HepG2 (cell line): ENCODE data around the gene ZNF106. TPM values are rescaled to one million over a fixed set of nuclear protein-coding genes. Genes with fewer than 3 reads are reported as not detected.

Experiments
- AGO1 ChIP-seq: fragments of 200-400 bp; formaldehyde crosslinking; IDR thresholded peaks from 2 replicates; pipeline ENCODE4 v1.6.1; 2017; ENCODE audit warnings: mild to moderate bottlenecking, low read depth, low read length, moderate library complexity; ENCODE audit not compliant: poor library complexity, severe bottlenecking
- CBFB ChIP-seq: sonication (generic); formaldehyde crosslinking; IDR thresholded peaks from 2 replicates; pipeline ENCODE4 v1.4.0; 2020; ENCODE audit warnings: missing genetic modification reagents
- EEA1 ChIP-seq: sonication (generic); formaldehyde crosslinking; IDR thresholded peaks from 2 replicates; pipeline ENCODE4 v1.5.1; 2020; ENCODE audit warnings: mild to moderate bottlenecking, missing genetic modification reagents, borderline replicate concordance
- FOXM1 ChIP-seq: sonication (generic); formaldehyde crosslinking; IDR thresholded peaks from 2 replicates; pipeline ENCODE4 v1.5.0; 2020; ENCODE audit warnings: missing genetic modification reagents
- HNRNPLL ChIP-seq: fragments of 200-400 bp; formaldehyde crosslinking; IDR thresholded peaks from 2 replicates; pipeline ENCODE4 v1.6.1; 2017; ENCODE audit warnings: mild to moderate bottlenecking, low read depth, low read length; ENCODE audit not compliant: poor library complexity, severe bottlenecking
- IKZF1 ChIP-seq: fragments of 450-650 bp; IDR thresholded peaks from 2 replicates; pipeline ENCODE4 v1.7.1; 2016
- RFX3 ChIP-seq: IDR thresholded peaks from 2 replicates; pipeline ENCODE4 v1.6.1; 2016; ENCODE audit warnings: missing biosample characterization, missing genetic modification reagents
- SOX13 ChIP-seq, 3 experiments: fragments of 450-650 bp in 1 of 3; sonication (generic) in 1 of 3; formaldehyde crosslinking in 1 of 3; IDR thresholded peaks in 2 of 3; conservative IDR thresholded peaks in 1 of 3; 2 replicates each; pipeline versions ENCODE4 v1.5.0 to v1.6.1; 2016 to 2020; ENCODE audit warnings: antibody characterized with exemption in 1 of 3, mild to moderate bottlenecking in 1 of 3, missing compliant biosample characterization in 1 of 3, missing genetic modification reagents in 1 of 3, moderate library complexity in 1 of 3
- SOX6 ChIP-seq, 2 experiments: fragments of 450-650 bp in 1 of 2; sonication (generic) in 1 of 2; formaldehyde crosslinking in 1 of 2; IDR thresholded peaks; 2 replicates each; pipeline versions ENCODE4 v1.4.0 to v1.6.1; 2017 to 2020; ENCODE audit warnings: antibody characterized with exemption in 1 of 2, mild to moderate bottlenecking in 1 of 2, missing genetic modification reagents in 1 of 2
- TFE3 ChIP-seq: IDR thresholded peaks from 2 replicates; pipeline ENCODE4 v1.6.1; 2016
- TSC22D2 ChIP-seq: sonication (generic); formaldehyde crosslinking; IDR thresholded peaks from 2 replicates; pipeline ENCODE4 v1.5.1; 2020; ENCODE audit warnings: missing genetic modification reagents, mild to moderate bottlenecking, borderline replicate concordance
- ZNF207 ChIP-seq: fragments of 450-650 bp; IDR thresholded peaks from 2 replicates; pipeline ENCODE4 v1.6.1; 2016; ENCODE audit warnings: antibody characterized with exemption, borderline replicate concordance
- ZNF362 ChIP-seq: sonication (generic); formaldehyde crosslinking; IDR thresholded peaks from 2 replicates; pipeline ENCODE4 v1.4.0; 2020; ENCODE audit warnings: missing genetic modification reagents, mild to moderate bottlenecking, borderline replicate concordance
- ZNF383 ChIP-seq: sonication (generic); formaldehyde crosslinking; IDR thresholded peaks from 2 replicates; pipeline ENCODE4 v1.4.0; 2020; ENCODE audit warnings: missing genetic modification reagents, mild to moderate bottlenecking, borderline replicate concordance
- ZNF512B ChIP-seq: sonication (generic); formaldehyde crosslinking; IDR thresholded peaks from 2 replicates; pipeline ENCODE4 v1.5.1; 2020; ENCODE audit warnings: missing genetic modification reagents, mild to moderate bottlenecking, borderline replicate concordance
- ZNF788 ChIP-seq: sonication (generic); formaldehyde crosslinking; IDR thresholded peaks from 2 replicates; pipeline ENCODE4 v1.5.0; 2020; ENCODE audit warnings: mild to moderate bottlenecking, missing genetic modification reagents, borderline replicate concordance
- ZSCAN29 ChIP-seq: sonication (generic); formaldehyde crosslinking; conservative IDR thresholded peaks from 2 replicates; pipeline ENCODE4 v1.4.0; 2020; ENCODE audit warnings: mild to moderate bottlenecking, missing genetic modification reagents
- polyA plus RNA-seq, 8 experiments: library from polyadenylated mRNA; depleted of rRNA in 3 of 8; stranded (reverse) in 7 of 8; unstranded in 1 of 8; fragments of >200 nt; fragmentation: Illumina TruSeq in 4 of 8; extraction: Trizol in 4 of 8; gene quantifications; 2 replicates each; pipeline versions ENCODE4 v1.2.1 to v1.2.3, GENCODE V29; 2011 to 2016; ENCODE audit warnings: low read depth in 4 of 8, missing spikeins in 1 of 8, mixed read lengths in 1 of 8; ENCODE audit not compliant: insufficient read depth in 1 of 8
- total RNA-seq, 5 experiments: library from RNA; depleted of rRNA; stranded (reverse); fragments of >200 nt; fragmentation: Illumina TruSeq; extraction: Trizol; gene quantifications; 2 replicates each; pipeline ENCODE4 v1.2.3, GENCODE V29; 2016; ENCODE audit warnings: low read depth in 1 of 5
- TF ChIP-seq, protein P1 (sequence below): sonication (generic); formaldehyde crosslinking; IDR thresholded peaks from 2 replicates; pipeline ENCODE4 v1.4.0; 2020; ENCODE audit warnings: low read depth, mild to moderate bottlenecking, missing genetic modification reagents

The ZNF106 gene
- total and polyA plus RNA-seq, 2 of the 13 experiments (the other 11 are each of a cell fraction or from before 2014, with no cell fraction given): 12.5 to 35.1 TPM

- TF ChIP-seq ZNF362: no peak
- TF ChIP-seq ZNF383: peak; percentile 83; the same call in 1 of the 2 replicates
- TF ChIP-seq ZSCAN29 (CRISPR knock-in tag): peak; percentile 87
- no peak for TF ChIP-seq AGO1
- TF ChIP-seq ZNF512B (CRISPR knock-in tag): 0 out of 2 replicates have a peak, but pooled peaks have one; percentile 42
- TF ChIP-seq TSC22D2 (CRISPR knock-in tag): no peak
- no peak for TF ChIP-seq ZNF207
- TF ChIP-seq IKZF1: no peak
- TF ChIP-seq EEA1 (CRISPR knock-in tag): no peak
- TF ChIP-seq SOX13 (IDR thresholded peaks at IDR 0.05): peak; percentile 53; the same call in 1 of the 2 replicates
- TF ChIP-seq SOX13 (CRISPR knock-in tag; conservative IDR thresholded peaks at IDR 0.05 in 1 of 2, IDR thresholded peaks at IDR 0.05 in 1 of 2): peak in 1 of 2 experiments; percentile 80; a peak in 2 of 4 replicates
- TF ChIP-seq ZNF788: peak; percentile 82; the same call in 1 of the 2 replicates
- TF ChIP-seq FOXM1 (CRISPR knock-in tag): no peak
- no peak for TF ChIP-seq RFX3 (CRISPR knock-in tag)
- no peak for TF ChIP-seq HNRNPLL
- no peak for TF ChIP-seq SOX6 (IDR thresholded peaks at IDR 0.05)
- TF ChIP-seq SOX6 (CRISPR knock-in tag; IDR thresholded peaks at IDR 0.05): peak; percentile 92
- no peak; the same call in 1 of the 2 replicates for TF ChIP-seq CBFB
- peak; percentile 100 for TF ChIP-seq TFE3 (CRISPR knock-in tag)
- TF ChIP-seq, protein P1, sequence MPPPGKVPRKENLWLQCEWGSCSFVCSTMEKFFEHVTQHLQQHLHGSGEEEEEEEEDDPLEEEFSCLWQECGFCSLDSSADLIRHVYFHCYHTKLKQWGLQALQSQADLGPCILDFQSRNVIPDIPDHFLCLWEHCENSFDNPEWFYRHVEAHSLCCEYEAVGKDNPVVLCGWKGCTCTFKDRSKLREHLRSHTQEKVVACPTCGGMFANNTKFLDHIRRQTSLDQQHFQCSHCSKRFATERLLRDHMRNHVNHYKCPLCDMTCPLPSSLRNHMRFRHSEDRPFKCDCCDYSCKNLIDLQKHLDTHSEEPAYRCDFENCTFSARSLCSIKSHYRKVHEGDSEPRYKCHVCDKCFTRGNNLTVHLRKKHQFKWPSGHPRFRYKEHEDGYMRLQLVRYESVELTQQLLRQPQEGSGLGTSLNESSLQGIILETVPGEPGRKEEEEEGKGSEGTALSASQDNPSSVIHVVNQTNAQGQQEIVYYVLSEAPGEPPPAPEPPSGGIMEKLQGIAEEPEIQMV (CRISPR knock-in tag): no peak
Observed at GRCh38 chr15:42392309-42393024, 98.5 kb downstream of the ZNF106 start (continued).
